H1 (cell line): ENCODE data around the gene TSSC4. TPM values are rescaled to one million over a fixed set of nuclear protein-coding genes. Genes with fewer than 3 reads are reported as not detected.

Experiments
- CTCF ChIA-PET: fragments of 300-600 bp; sonication (Branson Sonifier 250); formaldehyde crosslinking; loops from one replicate; lab custom pipeline; 2021; ENCODE audit not compliant: partially characterized antibody; lab: Charles Lee
- POLR2A ChIA-PET: fragments of 300-600 bp; sonication (Branson Sonifier 250); formaldehyde crosslinking; loops from one replicate; lab custom pipeline; 2021; ENCODE audit warnings: inconsistent platforms; ENCODE audit not compliant: partially characterized antibody; lab: Charles Lee
- DNase-seq, 2 experiments: peaks; one replicate each; pipeline versions ENCODE4 v3.0.0 to v3.0.0-alpha.2; 2010 to 2022; ENCODE audit warnings: low spot score in 2 of 2, low read depth in 1 of 2, mixed read lengths in 1 of 2
- FAIRE-seq: peaks from 2 replicates; lab custom pipeline; 2011; peaks lifted over from hg19 to GRCh38; lab: Jason Lieb, UNC
- H2AFZ ChIP-seq: 2 replicates; pipeline ENCODE4 v1.8.1; 2012; ENCODE audit warnings: low read length, inconsistent platforms
- H2AK5ac ChIP-seq: 2 replicates; pipeline ENCODE4 v1.6.1; 2013; ENCODE audit warnings: low read depth, low read length
- H2BK120ac ChIP-seq: replicated peaks from 2 replicates; pipeline ENCODE3; 2013; ENCODE audit warnings: low read depth, low read length, inconsistent platforms
- H2BK12ac ChIP-seq: 2 replicates; pipeline ENCODE4 v1.6.1; 2013; ENCODE audit warnings: low read depth, low read length
- H2BK15ac ChIP-seq: 2 replicates; pipeline ENCODE4 v1.6.1; 2013; ENCODE audit warnings: low read length
- H2BK20ac ChIP-seq: 2 replicates; pipeline ENCODE4 v1.6.1; 2013; ENCODE audit warnings: low read length
- H2BK5ac ChIP-seq: 2 replicates; pipeline ENCODE4 v1.6.1; 2013; ENCODE audit warnings: low read depth, low read length
- H3K14ac ChIP-seq: 2 replicates; pipeline ENCODE4 v1.6.1; 2013; ENCODE audit warnings: inconsistent platforms; ENCODE audit not compliant: insufficient read length
- H3K18ac ChIP-seq: 2 replicates; pipeline ENCODE4 v1.6.1; 2013; ENCODE audit warnings: low read length; ENCODE audit errors: extremely low read depth
- H3K23ac ChIP-seq: 2 replicates; pipeline ENCODE4 v1.6.1; 2013; ENCODE audit warnings: inconsistent platforms; ENCODE audit not compliant: insufficient read length
- H3K23me2 ChIP-seq: 2 replicates; pipeline ENCODE4 v1.6.1; 2013; ENCODE audit warnings: low read depth, low read length
- H3K27ac ChIP-seq: 2 replicates; pipeline ENCODE4 v1.6.1; 2011; ENCODE audit warnings: low read depth, low read length, inconsistent platforms
- H3K27me3 ChIP-seq, 4 experiments: replicated peaks in 1 of 4; 1 replicate in 1 of 4; 2 replicates in 3 of 4; pipeline versions ENCODE4 v1.6.1 to v1.8.1; 2011 to 2013; ENCODE audit warnings: low read length in 3 of 4, mild to moderate bottlenecking in 3 of 4, inconsistent platforms in 2 of 4, mixed read lengths in 2 of 4, moderate library complexity in 1 of 4; ENCODE audit not compliant: control insufficient read depth in 3 of 4, insufficient read depth in 3 of 4; ENCODE audit errors: extremely low read depth in 1 of 4
- H3K36me3 ChIP-seq, 4 experiments: 2 replicates each; pipeline versions ENCODE4 v1.6.1 to v1.8.1; 2011 to 2013; ENCODE audit warnings: mild to moderate bottlenecking in 4 of 4, low read length in 3 of 4, moderate library complexity in 2 of 4, control low read depth in 1 of 4, inconsistent platforms in 1 of 4; ENCODE audit not compliant: insufficient read depth in 4 of 4, control insufficient read depth in 2 of 4
- H3K4ac ChIP-seq: replicated peaks from 2 replicates; pipeline ENCODE3; 2013; ENCODE audit warnings: low read length, low read depth, mixed read lengths, inconsistent platforms; ENCODE audit not compliant: insufficient read length
- H3K4me1 ChIP-seq, 4 experiments: replicated peaks in 1 of 4; 1 replicate in 1 of 4; 2 replicates in 3 of 4; pipeline versions ENCODE4 v1.6.1 to v1.8.1; 2011 to 2013; ENCODE audit warnings: low read length in 3 of 4, inconsistent platforms in 2 of 4, mixed read lengths in 1 of 4; ENCODE audit not compliant: insufficient read depth in 4 of 4, control insufficient read depth in 3 of 4
- H3K4me2 ChIP-seq, 2 experiments: 2 replicates each; pipeline versions ENCODE4 v1.6.1 to v1.8.1; 2011 to 2013; ENCODE audit warnings: low read depth in 2 of 2, low read length in 2 of 2, control low read depth in 1 of 2, inconsistent platforms in 1 of 2, mild to moderate bottlenecking in 1 of 2; ENCODE audit not compliant: insufficient read depth in 1 of 2
- H3K4me3 ChIP-seq, 4 experiments: fragments of 200-600, 300-600 bp in 1 of 4; sonication (generic), shearing (Covaris generic), sonication (Bioruptor Twin) in 1 of 4; 2 replicates each; pipeline versions ENCODE4 v1.5.1 to v1.8.1; 2011 to 2016; ENCODE audit warnings: low read length in 4 of 4, low read depth in 3 of 4, control low read depth in 2 of 4, inconsistent platforms in 2 of 4, mild to moderate bottlenecking in 2 of 4, mixed read lengths in 1 of 4, moderate library complexity in 1 of 4; ENCODE audit not compliant: insufficient read depth in 2 of 4; ENCODE audit errors: extremely low read depth in 1 of 4
- H3K56ac ChIP-seq: replicated peaks from 2 replicates; pipeline ENCODE3; 2013; ENCODE audit warnings: low read depth, mild to moderate bottlenecking, mixed read lengths, low read length, inconsistent platforms; ENCODE audit not compliant: insufficient read length
- H3K79me1 ChIP-seq: 2 replicates; pipeline ENCODE4 v1.6.1; 2013; ENCODE audit warnings: low read depth, low read length, control low read depth
- H3K79me2 ChIP-seq, 2 experiments: 2 replicates each; pipeline versions ENCODE4 v1.6.1 to v1.8.1; 2012 to 2013; ENCODE audit warnings: low read length in 2 of 2, mild to moderate bottlenecking in 2 of 2, inconsistent platforms in 1 of 2; ENCODE audit not compliant: insufficient read depth in 2 of 2, control insufficient read depth in 1 of 2
- H3K9ac ChIP-seq, 4 experiments: replicated peaks in 1 of 4; 1 replicate in 1 of 4; 2 replicates in 3 of 4; pipeline versions ENCODE4 v1.6.1 to v1.8.1; 2011 to 2013; ENCODE audit warnings: low read depth in 3 of 4, low read length in 3 of 4, control low read depth in 2 of 4, mild to moderate bottlenecking in 2 of 4, moderate library complexity in 2 of 4, inconsistent platforms in 1 of 4; ENCODE audit errors: extremely low read depth in 1 of 4
- H3K9me3 ChIP-seq, 2 experiments: 2 replicates each; pipeline versions ENCODE4 v1.6.1 to v1.8.1; 2012 to 2013; ENCODE audit warnings: mild to moderate bottlenecking in 2 of 2, moderate library complexity in 2 of 2, control low read depth in 1 of 2, inconsistent platforms in 1 of 2, low read depth in 1 of 2, low read length in 1 of 2, mixed read lengths in 1 of 2; ENCODE audit not compliant: insufficient read depth in 2 of 2
- H4K20me1 ChIP-seq, 2 experiments: replicated peaks in 1 of 2; 2 replicates each; pipeline versions ENCODE3 to v1.8.1; 2011 to 2013; ENCODE audit warnings: inconsistent platforms in 2 of 2, low read length in 2 of 2, mild to moderate bottlenecking in 1 of 2; ENCODE audit not compliant: insufficient read depth in 2 of 2, control insufficient read depth in 1 of 2
- H4K5ac ChIP-seq: 2 replicates; pipeline ENCODE4 v1.6.1; 2013; ENCODE audit warnings: low read length, low read depth, mixed read lengths, inconsistent platforms; ENCODE audit not compliant: insufficient read length
- H4K8ac ChIP-seq: 2 replicates; pipeline ENCODE4 v1.8.0; 2013; ENCODE audit warnings: mild to moderate bottlenecking, moderate library complexity, low read length, inconsistent platforms; ENCODE audit not compliant: insufficient read depth; ENCODE audit errors: extremely low read depth
- H4K91ac ChIP-seq: replicated peaks from 2 replicates; pipeline ENCODE3; 2013; ENCODE audit warnings: low read length, mixed read lengths, inconsistent platforms; ENCODE audit not compliant: insufficient read length
- ATF2 ChIP-seq: IDR thresholded peaks from 2 replicates; pipeline ENCODE4 v1.6.1; 2012; ENCODE audit warnings: low read length, inconsistent platforms
- ATF3 ChIP-seq: IDR thresholded peaks from 2 replicates; pipeline ENCODE4 v1.6.1; 2011; ENCODE audit warnings: low read depth, mild to moderate bottlenecking, low read length; ENCODE audit not compliant: insufficient read depth
- CREB1 ChIP-seq: IDR thresholded peaks from 2 replicates; pipeline ENCODE4 v1.6.1; 2012; ENCODE audit warnings: inconsistent platforms
- HDAC6 ChIP-seq: IDR thresholded peaks from one replicate; pipeline ENCODE4 v1.7.1; 2012; ENCODE audit warnings: low read depth, mild to moderate bottlenecking, inconsistent platforms, low read length, moderate library complexity
- POLR2A ChIP-seq, 2 experiments: IDR thresholded peaks; 1 replicate in 1 of 2; 2 replicates in 1 of 2; pipeline ENCODE4 v1.6.1; 2011; ENCODE audit warnings: low read depth in 2 of 2, low read length in 2 of 2, mild to moderate bottlenecking in 2 of 2; ENCODE audit errors: control extremely low read depth in 1 of 2
- POU5F1 ChIP-seq: IDR thresholded peaks from 2 replicates; pipeline ENCODE4 v1.6.1; 2011; ENCODE audit warnings: low read depth, mild to moderate bottlenecking, low read length, moderate library complexity
- SAP30 ChIP-seq: fragments of 300-600 bp; sonication (generic); IDR thresholded peaks from 2 replicates; pipeline ENCODE4 v1.7.1; 2012; ENCODE audit warnings: low read length, moderate library complexity, mild to moderate bottlenecking, inconsistent platforms; ENCODE audit not compliant: insufficient read depth, insufficient replicate concordance
- SP2 ChIP-seq: IDR thresholded peaks from 2 replicates; pipeline ENCODE4 v1.6.1; 2012; ENCODE audit warnings: mild to moderate bottlenecking, low read length, inconsistent platforms
- TCF12 ChIP-seq: IDR thresholded peaks from 2 replicates; pipeline ENCODE4 v1.6.1; 2011; ENCODE audit warnings: low read depth, mild to moderate bottlenecking, low read length
- YY1 ChIP-seq: IDR thresholded peaks from 2 replicates; pipeline ENCODE4 v1.6.1; 2011; ENCODE audit warnings: low read depth, mild to moderate bottlenecking, low read length
- WGBS, 2 experiments: shearing (Covaris generic) in 1 of 2; methylation state at CpG; one replicate each; pipeline versions ENCODE4 v1.1.6 to v1.1.7; 2013 to 2015; ENCODE audit warnings: low lambda C conversion rate in 2 of 2, mixed read lengths in 2 of 2, inconsistent platforms in 1 of 2, low coverage in 1 of 2, missing lambda C conversion rate in 1 of 2; ENCODE audit not compliant: insufficient replicate concordance in 2 of 2, insufficient coverage in 1 of 2, insufficient read length in 1 of 2; ENCODE audit errors: extremely low coverage in 1 of 2, missing lambda C conversion rate in 1 of 2; 5-methylcytosine and 5-hydroxymethylcytosine counted together
- polyA plus RNA-seq, 7 experiments: library from polyadenylated mRNA; depleted of rRNA in 3 of 7; stranded (reverse) in 5 of 7; unstranded in 2 of 7; fragments of >200 nt in 5 of 7; fragments of 200-250 nt in 2 of 7; gene quantifications; 1 replicate in 5 of 7; 2 replicates in 1 of 7; 4 replicates in 1 of 7; pipeline versions ENCODE4 v1.2.1 to v1.2.3, GENCODE V29; 2011 to 2013; ENCODE audit warnings: missing spikeins in 2 of 7, mixed read lengths in 2 of 7
- total RNA-seq: library from RNA; stranded (reverse); fragmentation: NEBNext Ultra II Directional; extraction: Animal tissue kit (Norgen Biotek cat#: 25700); gene quantifications from 2 replicates; pipeline ENCODE4 v1.2.1, GENCODE V29; 2021

Gene TSSC4
- total and polyA plus RNA-seq, 2 of the 8 experiments (the other 6 are each of a cell fraction or from before 2014, with no cell fraction given), result 34.0 to 39.3 TPM

- H4K8ac ChIP-seq, result no peak overlapping the region
- no peak overlapping the region for H3K23ac ChIP-seq
- H4K91ac ChIP-seq, result no peak overlapping the region
- no peaks in the 10 kb centered on the region for H3K9me3 ChIP-seq
- H3K4me3 ChIP-seq, result no peak overlapping the region
- no peak overlapping the region for H2BK15ac ChIP-seq
- H3K18ac ChIP-seq, result no peak overlapping the region
- ChIA-PET POLR2A (no interaction called here), CTCF (interaction anchor here (4.6 kb wide), 1 partner anchor 97 kb away, joined by 37 read pairs; no protein-coding TSS in a partner anchor)
- H3K4ac ChIP-seq, result no peak overlapping the region
- FAIRE-seq (no peak), DNase-seq (no peak)
- H3K27me3 ChIP-seq, result peaks cover 0 to 8% (median 4%) of the 10 kb centered on the region in 4 experiments; a peak in 3 of 7 replicates
- peaks cover 14% of the 10 kb centered on the region; the same call in 1 of the 2 replicates for H3K23me2 ChIP-seq
- peak overlapping the region in 1 of 4 experiments; percentile 12; a peak in 1 of 7 replicates for H3K9ac ChIP-seq
- peak overlapping the region; percentile 36; the same call in 1 of the 2 replicates for H2BK20ac ChIP-seq
- H2BK12ac ChIP-seq, result no peak overlapping the region
- TF ChIP-seq TCF12 (no peak), SAP30 (no peak), ATF3 (no peak), POU5F1 (no peak), CREB1 (no peak), ATF2 (no peak), POLR2A (IDR thresholded peaks at IDR 0.05; ENCODE audit: control extremely low read depth in 1 of 2, low read depth in 2 of 2, low read length in 2 of 2) (no peak), HDAC6 (no peak), SP2 (no peak), YY1 (no peak)
- peak overlapping the region; percentile 67; the same call in 1 of the 2 replicates for H2AK5ac ChIP-seq
- H2BK5ac ChIP-seq, result peak overlapping the region; percentile 4; the same call in 1 of the 2 replicates
- no peaks in the 10 kb centered on the region for H3K79me2 ChIP-seq
- no peaks in the 10 kb centered on the region; a peak in 1 of 7 replicates for H3K4me1 ChIP-seq
- H4K5ac ChIP-seq, result no peak overlapping the region
- no peaks in the 10 kb centered on the region for H3K36me3 ChIP-seq
- no peak overlapping the region for H3K27ac ChIP-seq
- H3K79me1 ChIP-seq, result no peaks in the 10 kb centered on the region
- 83% methylated on average over 11 of the region's 11 CpGs; no CpG with 5 or more reads in 1 of the 2 experiments for WGBS, 2 experiments
- no peak overlapping the region for H2AFZ ChIP-seq
- H3K56ac ChIP-seq, result no peak overlapping the region
- H4K20me1 ChIP-seq, result peaks cover 0 to 15% of the 10 kb centered on the region in 2 experiments
- H2BK120ac ChIP-seq, result no peak overlapping the region
- no peak overlapping the region for H3K14ac ChIP-seq
- no peak overlapping the region for H3K4me2 ChIP-seq
Measured at GRCh38 chr11:2434506-2435255, 34.1 kb downstream of the TSSC4 start.
